H1 (cell line): ENCODE data around the gene SRGAP3. TPM values are rescaled to one million over a fixed set of nuclear protein-coding genes. Genes with fewer than 3 reads are reported as not detected.

Source experiments
- CTCF ChIA-PET: fragments of 300-600 bp; sonication (Branson Sonifier 250); formaldehyde crosslinking; loops from one replicate; lab custom pipeline; 2021; ENCODE audit not compliant: partially characterized antibody; lab: Charles Lee
- POLR2A ChIA-PET: fragments of 300-600 bp; sonication (Branson Sonifier 250); formaldehyde crosslinking; loops from one replicate; lab custom pipeline; 2021; ENCODE audit warnings: inconsistent platforms; ENCODE audit not compliant: partially characterized antibody; lab: Charles Lee
- DNase-seq, 2 experiments: peaks; one replicate each; pipeline versions ENCODE4 v3.0.0 to v3.0.0-alpha.2; 2010 to 2022; ENCODE audit warnings: low spot score in 2 of 2, low read depth in 1 of 2, mixed read lengths in 1 of 2
- FAIRE-seq: peaks from 2 replicates; lab custom pipeline; 2011; peaks lifted over from hg19 to GRCh38; lab: Jason Lieb, UNC
- H2AFZ ChIP-seq: 2 replicates; pipeline ENCODE4 v1.8.1; 2012; ENCODE audit warnings: low read length, inconsistent platforms
- H2AK5ac ChIP-seq: 2 replicates; pipeline ENCODE4 v1.6.1; 2013; ENCODE audit warnings: low read depth, low read length
- H2BK120ac ChIP-seq: replicated peaks from 2 replicates; pipeline ENCODE3; 2013; ENCODE audit warnings: low read depth, low read length, inconsistent platforms
- H2BK12ac ChIP-seq: 2 replicates; pipeline ENCODE4 v1.6.1; 2013; ENCODE audit warnings: low read depth, low read length
- H2BK15ac ChIP-seq: 2 replicates; pipeline ENCODE4 v1.6.1; 2013; ENCODE audit warnings: low read length
- H2BK20ac ChIP-seq: 2 replicates; pipeline ENCODE4 v1.6.1; 2013; ENCODE audit warnings: low read length
- H2BK5ac ChIP-seq: 2 replicates; pipeline ENCODE4 v1.6.1; 2013; ENCODE audit warnings: low read depth, low read length
- H3K14ac ChIP-seq: 2 replicates; pipeline ENCODE4 v1.6.1; 2013; ENCODE audit warnings: inconsistent platforms; ENCODE audit not compliant: insufficient read length
- H3K18ac ChIP-seq: 2 replicates; pipeline ENCODE4 v1.6.1; 2013; ENCODE audit warnings: low read length; ENCODE audit errors: extremely low read depth
- H3K23ac ChIP-seq: 2 replicates; pipeline ENCODE4 v1.6.1; 2013; ENCODE audit warnings: inconsistent platforms; ENCODE audit not compliant: insufficient read length
- H3K23me2 ChIP-seq: 2 replicates; pipeline ENCODE4 v1.6.1; 2013; ENCODE audit warnings: low read depth, low read length
- H3K27ac ChIP-seq: 2 replicates; pipeline ENCODE4 v1.6.1; 2011; ENCODE audit warnings: low read depth, low read length, inconsistent platforms
- H3K27me3 ChIP-seq, 4 experiments: replicated peaks in 1 of 4; 1 replicate in 1 of 4; 2 replicates in 3 of 4; pipeline versions ENCODE4 v1.6.1 to v1.8.1; 2011 to 2013; ENCODE audit warnings: low read length in 3 of 4, mild to moderate bottlenecking in 3 of 4, inconsistent platforms in 2 of 4, mixed read lengths in 2 of 4, moderate library complexity in 1 of 4; ENCODE audit not compliant: control insufficient read depth in 3 of 4, insufficient read depth in 3 of 4; ENCODE audit errors: extremely low read depth in 1 of 4
- H3K36me3 ChIP-seq, 4 experiments: 2 replicates each; pipeline versions ENCODE4 v1.6.1 to v1.8.1; 2011 to 2013; ENCODE audit warnings: mild to moderate bottlenecking in 4 of 4, low read length in 3 of 4, moderate library complexity in 2 of 4, control low read depth in 1 of 4, inconsistent platforms in 1 of 4; ENCODE audit not compliant: insufficient read depth in 4 of 4, control insufficient read depth in 2 of 4
- H3K4ac ChIP-seq: replicated peaks from 2 replicates; pipeline ENCODE3; 2013; ENCODE audit warnings: low read length, low read depth, mixed read lengths, inconsistent platforms; ENCODE audit not compliant: insufficient read length
- H3K4me1 ChIP-seq, 4 experiments: replicated peaks in 1 of 4; 1 replicate in 1 of 4; 2 replicates in 3 of 4; pipeline versions ENCODE4 v1.6.1 to v1.8.1; 2011 to 2013; ENCODE audit warnings: low read length in 3 of 4, inconsistent platforms in 2 of 4, mixed read lengths in 1 of 4; ENCODE audit not compliant: insufficient read depth in 4 of 4, control insufficient read depth in 3 of 4
- H3K4me2 ChIP-seq, 2 experiments: 2 replicates each; pipeline versions ENCODE4 v1.6.1 to v1.8.1; 2011 to 2013; ENCODE audit warnings: low read depth in 2 of 2, low read length in 2 of 2, control low read depth in 1 of 2, inconsistent platforms in 1 of 2, mild to moderate bottlenecking in 1 of 2; ENCODE audit not compliant: insufficient read depth in 1 of 2
- H3K4me3 ChIP-seq, 4 experiments: fragments of 200-600, 300-600 bp in 1 of 4; sonication (generic), shearing (Covaris generic), sonication (Bioruptor Twin) in 1 of 4; 2 replicates each; pipeline versions ENCODE4 v1.5.1 to v1.8.1; 2011 to 2016; ENCODE audit warnings: low read length in 4 of 4, low read depth in 3 of 4, control low read depth in 2 of 4, inconsistent platforms in 2 of 4, mild to moderate bottlenecking in 2 of 4, mixed read lengths in 1 of 4, moderate library complexity in 1 of 4; ENCODE audit not compliant: insufficient read depth in 2 of 4; ENCODE audit errors: extremely low read depth in 1 of 4
- H3K56ac ChIP-seq: replicated peaks from 2 replicates; pipeline ENCODE3; 2013; ENCODE audit warnings: low read depth, mild to moderate bottlenecking, mixed read lengths, low read length, inconsistent platforms; ENCODE audit not compliant: insufficient read length
- H3K79me1 ChIP-seq: 2 replicates; pipeline ENCODE4 v1.6.1; 2013; ENCODE audit warnings: low read depth, low read length, control low read depth
- H3K79me2 ChIP-seq, 2 experiments: 2 replicates each; pipeline versions ENCODE4 v1.6.1 to v1.8.1; 2012 to 2013; ENCODE audit warnings: low read length in 2 of 2, mild to moderate bottlenecking in 2 of 2, inconsistent platforms in 1 of 2; ENCODE audit not compliant: insufficient read depth in 2 of 2, control insufficient read depth in 1 of 2
- H3K9ac ChIP-seq, 4 experiments: replicated peaks in 1 of 4; 1 replicate in 1 of 4; 2 replicates in 3 of 4; pipeline versions ENCODE4 v1.6.1 to v1.8.1; 2011 to 2013; ENCODE audit warnings: low read depth in 3 of 4, low read length in 3 of 4, control low read depth in 2 of 4, mild to moderate bottlenecking in 2 of 4, moderate library complexity in 2 of 4, inconsistent platforms in 1 of 4; ENCODE audit errors: extremely low read depth in 1 of 4
- H3K9me3 ChIP-seq, 2 experiments: 2 replicates each; pipeline versions ENCODE4 v1.6.1 to v1.8.1; 2012 to 2013; ENCODE audit warnings: mild to moderate bottlenecking in 2 of 2, moderate library complexity in 2 of 2, control low read depth in 1 of 2, inconsistent platforms in 1 of 2, low read depth in 1 of 2, low read length in 1 of 2, mixed read lengths in 1 of 2; ENCODE audit not compliant: insufficient read depth in 2 of 2
- H4K20me1 ChIP-seq, 2 experiments: replicated peaks in 1 of 2; 2 replicates each; pipeline versions ENCODE3 to v1.8.1; 2011 to 2013; ENCODE audit warnings: inconsistent platforms in 2 of 2, low read length in 2 of 2, mild to moderate bottlenecking in 1 of 2; ENCODE audit not compliant: insufficient read depth in 2 of 2, control insufficient read depth in 1 of 2
- H4K5ac ChIP-seq: 2 replicates; pipeline ENCODE4 v1.6.1; 2013; ENCODE audit warnings: low read length, low read depth, mixed read lengths, inconsistent platforms; ENCODE audit not compliant: insufficient read length
- H4K8ac ChIP-seq: 2 replicates; pipeline ENCODE4 v1.8.0; 2013; ENCODE audit warnings: mild to moderate bottlenecking, moderate library complexity, low read length, inconsistent platforms; ENCODE audit not compliant: insufficient read depth; ENCODE audit errors: extremely low read depth
- H4K91ac ChIP-seq: replicated peaks from 2 replicates; pipeline ENCODE3; 2013; ENCODE audit warnings: low read length, mixed read lengths, inconsistent platforms; ENCODE audit not compliant: insufficient read length
- ATF2 ChIP-seq: IDR thresholded peaks from 2 replicates; pipeline ENCODE4 v1.6.1; 2012; ENCODE audit warnings: low read length, inconsistent platforms
- EGR1 ChIP-seq: IDR thresholded peaks from 2 replicates; pipeline ENCODE4 v1.6.1; 2011; ENCODE audit warnings: low read depth, low read length, borderline replicate concordance
- GTF2F1 ChIP-seq: IDR thresholded peaks from 2 replicates; pipeline ENCODE4 v1.6.1; 2012; ENCODE audit warnings: low read depth, low read length, improper control_type of control experiment, borderline replicate concordance
- KDM4A ChIP-seq: IDR thresholded peaks from one replicate; pipeline ENCODE4 v1.7.1; 2012; ENCODE audit warnings: low read depth, mild to moderate bottlenecking, moderate library complexity, low read length, inconsistent platforms; ENCODE audit not compliant: severe bottlenecking
- MAX ChIP-seq: IDR thresholded peaks from 2 replicates; pipeline ENCODE4 v1.6.1; 2012; ENCODE audit warnings: inconsistent platforms
- NRF1 ChIP-seq: IDR thresholded peaks from 2 replicates; pipeline ENCODE4 v1.6.1; 2011; ENCODE audit warnings: mild to moderate bottlenecking, low read depth, low read length, improper control_type of control experiment
- RAD21 ChIP-seq, 2 experiments: IDR thresholded peaks in 1 of 2; conservative IDR thresholded peaks in 1 of 2; 2 replicates each; pipeline ENCODE4 v1.6.1; 2011; ENCODE audit warnings: low read depth in 2 of 2, low read length in 2 of 2, improper control_type of control experiment in 1 of 2, inconsistent platforms in 1 of 2, mild to moderate bottlenecking in 1 of 2, moderate library complexity in 1 of 2
- SP2 ChIP-seq: IDR thresholded peaks from 2 replicates; pipeline ENCODE4 v1.6.1; 2012; ENCODE audit warnings: mild to moderate bottlenecking, low read length, inconsistent platforms
- TBP ChIP-seq: IDR thresholded peaks from 2 replicates; pipeline ENCODE4 v1.6.1; 2011; ENCODE audit warnings: low read depth, low read length, improper control_type of control experiment
- TCF12 ChIP-seq: IDR thresholded peaks from 2 replicates; pipeline ENCODE4 v1.6.1; 2011; ENCODE audit warnings: low read depth, mild to moderate bottlenecking, low read length
- USF2 ChIP-seq: IDR thresholded peaks from 2 replicates; pipeline ENCODE4 v1.6.1; 2011; ENCODE audit warnings: low read length, improper control_type of control experiment
- YY1 ChIP-seq: IDR thresholded peaks from 2 replicates; pipeline ENCODE4 v1.6.1; 2011; ENCODE audit warnings: low read depth, mild to moderate bottlenecking, low read length
- WGBS, 2 experiments: shearing (Covaris generic) in 1 of 2; methylation state at CpG; one replicate each; pipeline versions ENCODE4 v1.1.6 to v1.1.7; 2013 to 2015; ENCODE audit warnings: low lambda C conversion rate in 2 of 2, mixed read lengths in 2 of 2, inconsistent platforms in 1 of 2, low coverage in 1 of 2, missing lambda C conversion rate in 1 of 2; ENCODE audit not compliant: insufficient replicate concordance in 2 of 2, insufficient coverage in 1 of 2, insufficient read length in 1 of 2; ENCODE audit errors: extremely low coverage in 1 of 2, missing lambda C conversion rate in 1 of 2; 5-methylcytosine and 5-hydroxymethylcytosine counted together
- polyA plus RNA-seq, 7 experiments: library from polyadenylated mRNA; depleted of rRNA in 3 of 7; stranded (reverse) in 5 of 7; unstranded in 2 of 7; fragments of >200 nt in 5 of 7; fragments of 200-250 nt in 2 of 7; gene quantifications; 1 replicate in 5 of 7; 2 replicates in 1 of 7; 4 replicates in 1 of 7; pipeline versions ENCODE4 v1.2.1 to v1.2.3, GENCODE V29; 2011 to 2013; ENCODE audit warnings: missing spikeins in 2 of 7, mixed read lengths in 2 of 7
- total RNA-seq: library from RNA; stranded (reverse); fragmentation: NEBNext Ultra II Directional; extraction: Animal tissue kit (Norgen Biotek cat#: 25700); gene quantifications from 2 replicates; pipeline ENCODE4 v1.2.1, GENCODE V29; 2021

SRGAP3 gene
- total and polyA plus RNA-seq, 2 of the 8 experiments (the other 6 are each of a cell fraction or from before 2014, with no cell fraction given): 5.8 to 11.4 TPM

- Histone ChIP-seq H4K20me1 (no peaks in the 10 kb centered on the region), H3K14ac (no peak overlapping the region), H2BK12ac (no peak overlapping the region), H3K4me1 (no peaks in the 10 kb centered on the region), H3K4ac (no peak overlapping the region), H3K36me3 (no peaks in the 10 kb centered on the region), H3K9me3 (no peaks in the 10 kb centered on the region), H3K79me1 (no peaks in the 10 kb centered on the region), H3K4me2 (no peak overlapping the region), H2BK15ac (no peak overlapping the region), H3K9ac (no peak overlapping the region), H3K23me2 (no peaks in the 10 kb centered on the region), H2BK20ac (no peak overlapping the region), H4K91ac (no peak overlapping the region), H3K79me2 (no peaks in the 10 kb centered on the region), H3K27ac (no peak overlapping the region), H4K8ac (no peak overlapping the region), H3K23ac (no peak overlapping the region), H4K5ac (no peak overlapping the region), H2AFZ (no peak overlapping the region), H3K18ac (no peak overlapping the region), H2BK5ac (no peak overlapping the region), H3K56ac (no peak overlapping the region), H3K4me3 (no peak overlapping the region), H3K27me3 (no peaks in the 10 kb centered on the region), H2BK120ac (no peak overlapping the region), H2AK5ac (no peak overlapping the region)
- no peak for DNase-seq
- POLR2A ChIA-PET: no interaction called here
- WGBS, 2 experiments: 93% methylated on average over 12 of the region's 12 CpGs; no CpG with 5 or more reads in 1 of the 2 experiments
- no peak for FAIRE-seq
- CTCF ChIA-PET: interaction anchor here (0.8 to 1.8 kb wide), 7 partner anchors 9 to 260 kb away, joined by 3 to 6 read pairs (median 4); no protein-coding TSS in a partner anchor
- TF ChIP-seq SP2 (no peak), MAX (no peak), NRF1 (no peak), RAD21 (IDR thresholded peaks at IDR 0.05 in 1 of 2, conservative IDR thresholded peaks at IDR 0.05 in 1 of 2; ENCODE audit: low read depth in 2 of 2, low read length in 2 of 2) (no peak), TBP (no peak), ATF2 (no peak), KDM4A (no peak), EGR1 (no peak), USF2 (no peak), TCF12 (no peak), YY1 (no peak), GTF2F1 (no peak)
Measured at GRCh38 chr3:9041626-9042025, 207.8 kb downstream of the SRGAP3 start.
